HG03565 (cell line): ENCODE data around the gene ENTPD8.
"Not testable (repeated sequence)": the region's sequence is repeated elsewhere in the genome, so short reads cannot be mapped to it uniquely, and the experiment has no call there.

ENCODE experiments used
- ATAC-seq: cut with Tn5 transposase; IDR thresholded peaks from one replicate; pipeline ENCODE4 v1.9.1; 2021; ENCODE audit warnings: mild to moderate bottlenecking, moderate library complexity; ENCODE audit not compliant: unreplicated experiment

Gene ENTPD8

GRCh38 chr9:137476856-137477255 lies 35.7 kb upstream of the ENTPD8 start:
- no peak for ATAC-seq

- ATAC-seq: no peak
Observed at GRCh38 chr9:137475666-137476065, 34.5 kb upstream of the ENTPD8 start.

- no peak for ATAC-seq
Observed at GRCh38 chr9:137474271-137474670, 33.1 kb upstream of the ENTPD8 start.

- ATAC-seq: no peak
Observed at GRCh38 chr9:137470785-137471184, 29.6 kb upstream of the ENTPD8 start.

GRCh38 chr9:137467896-137468295 lies 26.7 kb upstream of the ENTPD8 start:
- no peak for ATAC-seq

GRCh38 chr9:137467161-137467581 lies 26.0 kb upstream of the ENTPD8 start:
- ATAC-seq: no peak

- not testable (repeated sequence) for ATAC-seq
Observed at GRCh38 chr9:137466389-137467085, 25.4 kb upstream of the ENTPD8 start.

GRCh38 chr9:137465720-137466388 lies 24.7 kb upstream of the ENTPD8 start:
- no peak for ATAC-seq

- no peak for ATAC-seq
Observed at GRCh38 chr9:137465000-137465719, 24.0 kb upstream of the ENTPD8 start.

GRCh38 chr9:137464291-137464999 lies 23.3 kb upstream of the ENTPD8 start:
- ATAC-seq: no peak

GRCh38 chr9:137463931-137464290 lies 22.8 kb upstream of the ENTPD8 start:
- ATAC-seq: no peak

GRCh38 chr9:137462986-137463930 lies 22.1 kb upstream of the ENTPD8 start:
- ATAC-seq: no peak

GRCh38 chr9:137462396-137462985 lies 21.3 kb upstream of the ENTPD8 start:
- ATAC-seq: no peak

GRCh38 chr9:137461663-137462395 lies 20.7 kb upstream of the ENTPD8 start:
- ATAC-seq: peak; percentile 50

- no peak for ATAC-seq
Observed at GRCh38 chr9:137461316-137461662, 20.1 kb upstream of the ENTPD8 start.

GRCh38 chr9:137460363-137461315 lies 19.5 kb upstream of the ENTPD8 start:
- ATAC-seq: no peak

- ATAC-seq: no peak
Observed at GRCh38 chr9:137459601-137460362, 18.6 kb upstream of the ENTPD8 start.
